ENCODE results near the gene GNA12. TPM values are rescaled to one million over a fixed set of nuclear protein-coding genes. Genes with fewer than 3 reads are reported as not detected.

GNA12 gene
- total RNA-seq, 1 donor from 2014 or later = 54.6 TPM

- no peak for DNase-seq
- Mint-ChIP-seq H3K4me3 (peak overlapping the region; percentile 66), H3K4me1 (peaks cover 24% of the 10 kb centered on the region), H3K27me3 (no peaks in the 10 kb centered on the region), H3K36me3 (ENCODE audit: low read depth) (no peaks in the 10 kb centered on the region), H3K27ac (peak overlapping the region; percentile 10), H3K9me3 (no peaks in the 10 kb centered on the region)
- POLR2A ChIA-PET = interaction anchor here (0.6 to 1.2 kb wide), 2 partner anchors 153 to 1898 kb away, joined by 3 to 6 read pairs; no protein-coding TSS in a partner anchor
- CTCF ChIA-PET = no interaction called here
- no peak for ATAC-seq (ENCODE audit: low read depth)
- intact Hi-C loops (cut with micrococcal nuclease) = loop anchor here (1.0 to 10.0 kb wide), 2 partner anchors 19 to 542 kb away; partner anchors contain the start of gene GNA12
- TF ChIP-seq CTCF (IDR thresholded peaks at IDR 0.05) = no peak
Observed at GRCh38 chr7:2862831-2863361, 18.8 kb upstream of the GNA12 start.

- H3K36me3 Mint-ChIP-seq (ENCODE audit: low read depth) = no peaks in the 10 kb centered on the region
- no peak overlapping the region for H3K27ac Mint-ChIP-seq
- intact Hi-C loops (cut with micrococcal nuclease) = loop anchor here (10.0 kb wide), 1 partner anchor 543 kb away; no protein-coding TSS in a partner anchor
- CTCF ChIA-PET = no interaction called here
- POLR2A ChIA-PET = interaction anchor here (0.7 kb wide), 1 partner anchor 121 kb away, joined by 7 read pairs; no protein-coding TSS in a partner anchor
- ATAC-seq (ENCODE audit: low read depth) (no peak), DNase-seq (no peak)
- H3K4me3 Mint-ChIP-seq = no peak overlapping the region
- no peak for TF ChIP-seq CTCF (IDR thresholded peaks at IDR 0.05)
- no peaks in the 10 kb centered on the region for H3K9me3 Mint-ChIP-seq
- peaks cover 24% of the 10 kb centered on the region for H3K4me1 Mint-ChIP-seq
- H3K27me3 Mint-ChIP-seq = no peaks in the 10 kb centered on the region
Observed at GRCh38 chr7:2861509-2861908, 17.4 kb upstream of the GNA12 start.

- Mint-ChIP-seq H3K4me1 (peaks cover 24% of the 10 kb centered on the region), H3K27me3 (no peaks in the 10 kb centered on the region), H3K4me3 (no peak overlapping the region), H3K9me3 (no peaks in the 10 kb centered on the region), H3K36me3 (ENCODE audit: low read depth) (no peaks in the 10 kb centered on the region), H3K27ac (no peak overlapping the region)
- no peak for ATAC-seq (ENCODE audit: low read depth)
- intact Hi-C loops (cut with micrococcal nuclease) = loop anchor here (10.0 kb wide), 1 partner anchor 544 kb away; no protein-coding TSS in a partner anchor
- ChIA-PET POLR2A (no interaction called here), CTCF (no interaction called here)
- no peak for DNase-seq
- no peak for TF ChIP-seq CTCF (IDR thresholded peaks at IDR 0.05)
Observed at GRCh38 chr7:2860627-2861133, 16.6 kb upstream of the GNA12 start.

GRCh38 chr7:2859952-2860351, 15.8 kb upstream of the GNA12 start:
- Mint-ChIP-seq H3K36me3 (ENCODE audit: low read depth) (no peaks in the 10 kb centered on the region), H3K27ac (no peak overlapping the region), H3K9me3 (no peaks in the 10 kb centered on the region), H3K27me3 (no peaks in the 10 kb centered on the region), H3K4me1 (peaks cover 23% of the 10 kb centered on the region), H3K4me3 (no peak overlapping the region)
- no peak for TF ChIP-seq CTCF (IDR thresholded peaks at IDR 0.05)
- intact Hi-C loops (cut with micrococcal nuclease) = loop anchor here (10.0 kb wide), 1 partner anchor 545 kb away; no protein-coding TSS in a partner anchor
- ChIA-PET POLR2A (no interaction called here), CTCF (no interaction called here)
- DNase-seq = no peak
- no peak for ATAC-seq (ENCODE audit: low read depth)

GRCh38 chr7:2858621-2859020, 14.5 kb upstream of the GNA12 start:
- no peaks in the 10 kb centered on the region for H3K9me3 Mint-ChIP-seq
- intact Hi-C loops (cut with micrococcal nuclease) = no loop called here
- H3K27ac Mint-ChIP-seq = no peak overlapping the region
- H3K27me3 Mint-ChIP-seq = no peaks in the 10 kb centered on the region
- CTCF ChIA-PET = no interaction called here
- peaks cover 13% of the 10 kb centered on the region for H3K4me1 Mint-ChIP-seq
- POLR2A ChIA-PET = no interaction called here
- no peaks in the 10 kb centered on the region for H3K36me3 Mint-ChIP-seq (ENCODE audit: low read depth)
- H3K4me3 Mint-ChIP-seq = no peak overlapping the region
- no peak for DNase-seq
- no peak for TF ChIP-seq CTCF (IDR thresholded peaks at IDR 0.05)
- no peak for ATAC-seq (ENCODE audit: low read depth)

Measured in activated B cell treated with CpG ODN at 0.5 μM for 24 hours (primary cell).